Neural progenitor cell (in vitro differentiated cells): ENCODE measurements around the gene ZSWIM5. TPM values are rescaled to one million over a fixed set of nuclear protein-coding genes. Genes with fewer than 3 reads are reported as not detected.
"Not testable (repeated sequence)": the region's sequence is repeated elsewhere in the genome, so short reads cannot be mapped to it uniquely, and the experiment has no call there.

Experiments
- DNase-seq: peaks from one replicate; pipeline ENCODE4 v3.0.0-alpha.2; 2016; ENCODE audit warnings: low spot score
- H2AFZ ChIP-seq: fragments of 200-600 bp; sonication (generic); replicated peaks from 2 replicates; pipeline ENCODE4 v1.6.1; 2016; ENCODE audit warnings: antibody characterized with exemption
- H3F3A ChIP-seq: fragments of 200-600 bp; sonication (generic); 2 replicates; pipeline ENCODE4 v1.6.1; 2016; ENCODE audit warnings: antibody characterized with exemption, low read depth
- H3K27ac ChIP-seq: fragments of 200-600 bp; sonication (generic); 2 replicates; pipeline ENCODE4 v1.5.1; 2016; ENCODE audit warnings: mild to moderate bottlenecking
- H3K27me3 ChIP-seq: fragments of 200-600 bp; sonication (generic); 2 replicates; pipeline ENCODE4 v1.6.1; 2016; ENCODE audit warnings: mild to moderate bottlenecking, moderate library complexity
- H3K36me3 ChIP-seq: fragments of 200-600 bp; sonication (generic); 2 replicates; pipeline ENCODE4 v1.5.1; 2016
- H3K4me1 ChIP-seq: fragments of 200-600 bp; sonication (generic); 2 replicates; pipeline ENCODE4 v1.6.1; 2016; ENCODE audit warnings: mixed run types
- H3K4me2 ChIP-seq: fragments of 200-600 bp; sonication (generic); 2 replicates; pipeline ENCODE4 v1.6.1; 2016
- H3K4me3 ChIP-seq: fragments of 200-600 bp; sonication (generic); 2 replicates; pipeline ENCODE4 v1.5.1; 2016
- H3K79me2 ChIP-seq: fragments of 200-600 bp; sonication (generic); 2 replicates; pipeline ENCODE4 v1.6.1; 2016; ENCODE audit warnings: low read depth
- H3K9ac ChIP-seq: fragments of 200-600 bp; sonication (generic); 2 replicates; pipeline ENCODE4 v1.6.1; 2016
- H3K9me3 ChIP-seq: fragments of 200-600 bp; sonication (generic); 2 replicates; pipeline ENCODE4 v1.5.1; 2016; ENCODE audit warnings: low read depth
- H4K20me1 ChIP-seq: fragments of 200-600 bp; sonication (generic); 2 replicates; pipeline ENCODE4 v1.6.1; 2016; ENCODE audit warnings: low read depth
- H3K27ac Mint-ChIP-seq: 3 replicates; pipeline ENCODE4 v1.8.0; 2021; ENCODE audit warnings: mixed read lengths
- H3K27me3 Mint-ChIP-seq: 2 replicates; pipeline ENCODE4 v1.8.0; 2022; ENCODE audit warnings: low read depth, mild to moderate bottlenecking, inconsistent platforms, moderate library complexity, mixed read lengths; ENCODE audit not compliant: insufficient read depth
- H3K36me3 Mint-ChIP-seq: 3 replicates; pipeline ENCODE4 v1.8.0; 2021; ENCODE audit warnings: mixed read lengths
- H3K4me1 Mint-ChIP-seq: 3 replicates; pipeline ENCODE4 v1.8.0; 2021; ENCODE audit warnings: mixed read lengths
- H3K4me3 Mint-ChIP-seq: 3 replicates; pipeline ENCODE4 v1.8.0; 2021; ENCODE audit warnings: mild to moderate bottlenecking, moderate library complexity, mixed read lengths
- H3K9me3 Mint-ChIP-seq: 3 replicates; pipeline ENCODE4 v1.8.0; 2020; ENCODE audit warnings: mixed read lengths
- EZH2 ChIP-seq: fragments of 200-600 bp; sonication (generic); IDR thresholded peaks from 2 replicates; pipeline ENCODE4 v1.6.1; 2017; ENCODE audit warnings: antibody characterized with exemption, mild to moderate bottlenecking, moderate library complexity
- EZH2phosphoT487 ChIP-seq: fragments of 200-600 bp; sonication (generic); IDR thresholded peaks from 2 replicates; pipeline ENCODE4 v1.6.1; 2017; ENCODE audit warnings: antibody characterized with exemption
- total RNA-seq: library from RNA; depleted of rRNA; stranded (reverse); fragments of >200 nt; gene quantifications from 2 replicates; pipeline ENCODE4 v1.2.3, GENCODE V29; 2015; ENCODE audit warnings: low replicate concordance
- TF ChIP-seq, protein P1 (sequence below): fragments of 200-600 bp; sonication (generic); IDR thresholded peaks from 2 replicates; pipeline ENCODE4 v1.5.1; 2017; ENCODE audit warnings: antibody characterized with exemption, mild to moderate bottlenecking

ZSWIM5 gene
- total RNA-seq, 1 donor from 2014 or later = 5.8 TPM

GRCh38 chr1:45135316-45135715, 71.1 kb downstream of the ZSWIM5 start:
- no peak for DNase-seq
- Histone ChIP-seq H3K27ac (no peak overlapping the region), H3K9me3 (no peaks in the 10 kb centered on the region), H3K27me3 (no peaks in the 10 kb centered on the region), H3F3A (no peaks in the 10 kb centered on the region), H3K4me3 (no peak overlapping the region), H3K4me1 (no peaks in the 10 kb centered on the region), H2AFZ (no peak overlapping the region), H4K20me1 (no peaks in the 10 kb centered on the region), H3K9ac (no peak overlapping the region), H3K79me2 (no peaks in the 10 kb centered on the region), H3K4me2 (no peak overlapping the region), H3K36me3 (no peaks in the 10 kb centered on the region)
- H3K9me3 Mint-ChIP-seq = no peaks in the 10 kb centered on the region
- H3K4me3 Mint-ChIP-seq = no peak overlapping the region
- no peaks in the 10 kb centered on the region for H3K36me3 Mint-ChIP-seq
- no peak overlapping the region for H3K27ac Mint-ChIP-seq
- H3K27me3 Mint-ChIP-seq = peaks cover 2% of the 10 kb centered on the region
- no peaks in the 10 kb centered on the region for H3K4me1 Mint-ChIP-seq
- no peak for TF ChIP-seq EZH2phosphoT487
- TF ChIP-seq EZH2 = no peak
- TF ChIP-seq, protein P1, sequence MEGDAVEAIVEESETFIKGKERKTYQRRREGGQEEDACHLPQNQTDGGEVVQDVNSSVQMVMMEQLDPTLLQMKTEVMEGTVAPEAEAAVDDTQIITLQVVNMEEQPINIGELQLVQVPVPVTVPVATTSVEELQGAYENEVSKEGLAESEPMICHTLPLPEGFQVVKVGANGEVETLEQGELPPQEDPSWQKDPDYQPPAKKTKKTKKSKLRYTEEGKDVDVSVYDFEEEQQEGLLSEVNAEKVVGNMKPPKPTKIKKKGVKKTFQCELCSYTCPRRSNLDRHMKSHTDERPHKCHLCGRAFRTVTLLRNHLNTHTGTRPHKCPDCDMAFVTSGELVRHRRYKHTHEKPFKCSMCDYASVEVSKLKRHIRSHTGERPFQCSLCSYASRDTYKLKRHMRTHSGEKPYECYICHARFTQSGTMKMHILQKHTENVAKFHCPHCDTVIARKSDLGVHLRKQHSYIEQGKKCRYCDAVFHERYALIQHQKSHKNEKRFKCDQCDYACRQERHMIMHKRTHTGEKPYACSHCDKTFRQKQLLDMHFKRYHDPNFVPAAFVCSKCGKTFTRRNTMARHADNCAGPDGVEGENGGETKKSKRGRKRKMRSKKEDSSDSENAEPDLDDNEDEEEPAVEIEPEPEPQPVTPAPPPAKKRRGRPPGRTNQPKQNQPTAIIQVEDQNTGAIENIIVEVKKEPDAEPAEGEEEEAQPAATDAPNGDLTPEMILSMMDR = no peak

GRCh38 chr1:45134461-45134873, 71.9 kb downstream of the ZSWIM5 start:
- Mint-ChIP-seq H3K4me3 (no peak overlapping the region), H3K36me3 (no peaks in the 10 kb centered on the region), H3K4me1 (no peaks in the 10 kb centered on the region), H3K27me3 (peaks cover 2% of the 10 kb centered on the region), H3K9me3 (no peaks in the 10 kb centered on the region), H3K27ac (no peak overlapping the region)
- no peaks in the 10 kb centered on the region for H3K79me2 ChIP-seq
- no peaks in the 10 kb centered on the region for H3K4me1 ChIP-seq
- H4K20me1 ChIP-seq = no peaks in the 10 kb centered on the region
- H3K27ac ChIP-seq = no peak overlapping the region
- no peak overlapping the region for H3K4me2 ChIP-seq
- TF ChIP-seq, protein P1 = no peak
- no peak for TF ChIP-seq EZH2
- TF ChIP-seq EZH2phosphoT487 = no peak
- H3K9ac ChIP-seq = no peak overlapping the region
- DNase-seq = no peak
- H3K27me3 ChIP-seq = no peaks in the 10 kb centered on the region
- no peak overlapping the region for H3K4me3 ChIP-seq
- no peaks in the 10 kb centered on the region for H3K9me3 ChIP-seq
- no peak overlapping the region for H2AFZ ChIP-seq
- H3F3A ChIP-seq = no peaks in the 10 kb centered on the region
- no peaks in the 10 kb centered on the region for H3K36me3 ChIP-seq

GRCh38 chr1:45132719-45133118, 73.7 kb downstream of the ZSWIM5 start:
- not testable (repeated sequence) for H3K36me3 ChIP-seq, H3K9ac ChIP-seq, H3K4me1 ChIP-seq, H3K4me2 ChIP-seq, H3F3A ChIP-seq, H3K4me1 Mint-ChIP-seq, H3K36me3 Mint-ChIP-seq, H3K27me3 ChIP-seq, H3K27me3 Mint-ChIP-seq, H3K79me2 ChIP-seq, H3K27ac ChIP-seq, H3K9me3 Mint-ChIP-seq, DNase-seq, H3K4me3 ChIP-seq, H4K20me1 ChIP-seq, H2AFZ ChIP-seq, H3K27ac Mint-ChIP-seq, H3K4me3 Mint-ChIP-seq, H3K9me3 ChIP-seq

DNA sequence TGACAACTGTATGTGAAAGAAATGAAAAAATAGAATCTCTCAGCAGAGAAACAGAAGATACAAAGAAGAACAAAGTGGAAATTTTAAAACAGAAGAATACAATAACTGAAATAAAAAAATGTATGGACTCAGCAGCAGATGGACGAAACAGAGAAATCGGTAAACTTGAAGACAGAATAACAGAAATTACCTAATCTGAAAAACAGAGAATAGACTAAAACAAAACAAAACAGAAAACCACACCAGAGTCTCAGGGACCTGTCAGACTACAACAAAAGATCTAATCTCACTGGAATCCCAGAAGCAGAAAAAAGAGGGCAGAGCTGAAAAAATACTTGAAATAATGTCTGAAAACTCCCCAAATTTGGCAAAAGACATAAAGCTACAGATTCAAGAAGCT, 83.0 kb downstream of the ZSWIM5 start:
- H4K20me1 ChIP-seq = no peaks in the 10 kb centered on the region
- no peaks in the 10 kb centered on the region for H3K9me3 ChIP-seq
- H3K4me2 ChIP-seq = peak overlapping the region; percentile 63
- Mint-ChIP-seq H3K4me1 (no peaks in the 10 kb centered on the region), H3K27me3 (no peaks in the 10 kb centered on the region), H3K4me3 (no peak overlapping the region), H3K36me3 (no peaks in the 10 kb centered on the region), H3K27ac (no peak overlapping the region), H3K9me3 (no peaks in the 10 kb centered on the region)
- no peak overlapping the region for H3K9ac ChIP-seq
- H3K4me1 ChIP-seq = peaks cover 21% of the 10 kb centered on the region
- peak; percentile 9 for DNase-seq
- TF ChIP-seq EZH2phosphoT487 (no peak), EZH2 (no peak)
- TF ChIP-seq, protein P1 = no peak
- H3K27ac ChIP-seq = peak overlapping the region; percentile 40
- H3K36me3 ChIP-seq = no peaks in the 10 kb centered on the region
- H3F3A ChIP-seq = peaks cover 15% of the 10 kb centered on the region
- H3K27me3 ChIP-seq = no peaks in the 10 kb centered on the region
- H2AFZ ChIP-seq = peak overlapping the region; percentile 20
- no peak overlapping the region for H3K4me3 ChIP-seq
- no peaks in the 10 kb centered on the region for H3K79me2 ChIP-seq
